Stimulated activated memory B cell treated with anti-CD40 and anti-IgM and Interleukin-4, amounts not matched to agents 10 μg/mL and 1 μg/mL and 100 μg/mL, for 72 hours (primary cell): ENCODE results near the gene FAM204A.

Experiments
- ATAC-seq: fragments of 150-1000 bp; cut with Tn5 transposase; 2 replicates; pipeline ENCODE4 v1.10.0; 2021
- H3K27ac Mint-ChIP-seq: one replicate; pipeline ENCODE4 v1.8.0; 2022; ENCODE audit warnings: mild to moderate bottlenecking, mixed read lengths
- H3K27me3 Mint-ChIP-seq: one replicate; pipeline ENCODE4 v1.8.0; 2022; ENCODE audit warnings: mixed read lengths
- H3K36me3 Mint-ChIP-seq: one replicate; pipeline ENCODE4 v1.8.0; 2022; ENCODE audit warnings: mixed read lengths
- H3K4me1 Mint-ChIP-seq: one replicate; pipeline ENCODE4 v1.8.0; 2022; ENCODE audit warnings: mixed read lengths
- H3K4me3 Mint-ChIP-seq: one replicate; pipeline ENCODE4 v1.8.0; 2022; ENCODE audit warnings: mild to moderate bottlenecking, moderate library complexity, mixed read lengths
- H3K9me3 Mint-ChIP-seq: one replicate; pipeline ENCODE4 v1.8.0; 2022; ENCODE audit warnings: mixed read lengths

FAM204A gene

DNA sequence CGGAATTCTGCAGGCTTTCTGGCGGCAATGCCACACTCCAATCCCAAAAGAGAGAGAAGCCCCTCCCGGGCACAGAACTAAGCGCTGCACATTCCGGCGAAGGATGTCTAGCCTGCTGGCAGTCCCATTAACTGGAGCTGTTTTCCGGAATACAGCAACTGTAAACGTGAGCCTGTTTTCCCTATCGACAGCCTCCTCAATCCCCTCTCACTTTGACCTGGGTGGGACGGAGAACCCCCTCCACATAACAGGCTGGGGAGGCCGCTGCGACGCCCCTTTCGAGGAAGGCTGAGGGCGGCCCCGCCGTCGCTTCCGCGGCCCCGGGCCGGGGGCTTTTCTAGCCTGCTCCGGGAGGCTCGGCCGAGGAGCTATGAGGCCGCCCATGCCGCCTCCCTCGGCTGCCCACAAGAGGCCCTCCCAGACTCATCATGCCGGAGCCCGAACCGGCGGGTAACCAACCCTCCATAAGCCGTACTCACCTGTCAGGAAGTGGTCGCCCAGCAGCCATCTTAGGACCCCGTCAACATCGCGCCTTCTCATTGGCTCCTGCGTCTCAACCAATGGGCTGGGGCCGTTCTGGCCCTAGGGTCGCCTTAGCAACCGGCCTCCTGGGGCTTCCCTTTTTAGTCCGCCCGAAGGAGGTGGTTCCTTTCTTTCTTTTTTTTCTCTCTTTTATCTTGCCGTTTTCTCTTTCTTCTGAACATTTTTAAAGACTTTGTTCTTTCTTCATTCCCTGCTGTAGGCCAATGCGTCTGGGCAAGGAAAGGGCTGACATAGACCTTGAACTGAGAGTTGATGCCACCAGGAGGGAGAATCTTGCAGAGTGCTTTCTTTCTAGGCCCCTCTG is at the start of gene FAM204A:
Gene FAM204A (minus strand): TSS at position 534 of the 847 bp plus-strand sequence. CDS start 5,909 bp downstream, outside the sequence.
- H3K9me3 Mint-ChIP-seq: no peaks in the 10 kb centered on the region
- ATAC-seq: peak; percentile 100
- peak within 1 kb of the TSS; percentile 85 for H3K27ac Mint-ChIP-seq
- H3K4me3 Mint-ChIP-seq: peak within 1 kb of the TSS; percentile 98
- H3K4me1 Mint-ChIP-seq: peaks cover 30% of the 10 kb centered on the region
- H3K27me3 Mint-ChIP-seq: no peaks in the 10 kb centered on the region
- H3K36me3 Mint-ChIP-seq: no peaks in the 10 kb centered on the region

DNA sequence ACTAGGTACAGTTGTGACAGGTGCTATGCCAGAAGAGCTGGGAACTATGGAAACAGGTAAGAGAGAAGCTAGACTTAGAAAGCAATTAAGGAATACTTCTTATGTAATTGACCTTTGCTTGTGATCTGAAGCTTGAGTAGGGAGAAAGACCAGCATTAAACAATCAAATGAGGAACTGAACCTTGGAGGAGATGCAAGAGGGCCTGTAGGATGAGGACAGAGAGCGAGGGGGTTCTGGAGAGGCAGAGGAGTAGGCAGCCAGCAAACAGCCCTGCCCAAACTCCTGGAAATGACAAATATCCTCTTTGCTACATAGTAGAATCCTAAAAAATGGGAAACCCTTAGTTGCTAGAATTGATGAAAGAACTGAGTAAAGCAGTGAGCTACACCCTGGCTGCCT is 41.6 kb upstream of the FAM204A start:
- Mint-ChIP-seq H3K9me3 (peaks cover 3% of the 10 kb centered on the region), H3K36me3 (no peaks in the 10 kb centered on the region), H3K4me1 (no peaks in the 10 kb centered on the region), H3K27me3 (peaks cover 38% of the 10 kb centered on the region), H3K4me3 (no peak overlapping the region), H3K27ac (no peak overlapping the region)
- no peak for ATAC-seq

DNA sequence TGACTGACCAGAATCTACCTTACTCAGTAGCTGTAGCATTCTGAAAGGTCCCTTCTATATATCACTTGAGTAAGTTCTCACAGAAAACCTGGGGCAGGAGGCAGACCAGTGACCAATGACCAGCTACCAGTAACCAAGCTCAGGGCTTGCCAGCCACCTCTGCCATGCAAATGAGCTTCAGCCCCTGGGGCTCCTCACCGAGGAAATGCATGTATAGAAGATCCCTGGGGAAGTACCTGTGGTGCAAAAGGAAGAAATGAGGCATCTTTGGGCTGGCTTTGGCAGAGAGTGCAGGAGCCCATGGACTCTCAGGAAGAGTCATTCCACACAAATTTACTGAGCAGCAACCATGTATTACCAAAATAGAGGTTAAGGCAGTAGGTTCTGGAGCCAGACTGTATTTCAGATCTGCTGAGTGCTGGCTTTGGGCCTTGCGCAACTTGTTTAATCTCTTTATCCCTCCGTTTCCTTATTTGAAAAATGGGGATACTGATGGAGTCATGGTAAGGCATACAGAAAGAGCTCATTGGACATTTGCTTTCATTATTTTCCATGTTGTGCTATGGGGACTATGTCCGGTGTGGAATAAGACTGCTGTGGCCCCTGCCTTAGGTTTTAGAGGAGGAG is 41.1 kb upstream of the FAM204A start:
- ATAC-seq: no peak
- H3K9me3 Mint-ChIP-seq: peaks cover 3% of the 10 kb centered on the region
- H3K4me3 Mint-ChIP-seq: no peak overlapping the region
- peaks cover 43% of the 10 kb centered on the region for H3K27me3 Mint-ChIP-seq
- no peaks in the 10 kb centered on the region for H3K4me1 Mint-ChIP-seq
- H3K36me3 Mint-ChIP-seq: no peaks in the 10 kb centered on the region
- no peak overlapping the region for H3K27ac Mint-ChIP-seq

DNA sequence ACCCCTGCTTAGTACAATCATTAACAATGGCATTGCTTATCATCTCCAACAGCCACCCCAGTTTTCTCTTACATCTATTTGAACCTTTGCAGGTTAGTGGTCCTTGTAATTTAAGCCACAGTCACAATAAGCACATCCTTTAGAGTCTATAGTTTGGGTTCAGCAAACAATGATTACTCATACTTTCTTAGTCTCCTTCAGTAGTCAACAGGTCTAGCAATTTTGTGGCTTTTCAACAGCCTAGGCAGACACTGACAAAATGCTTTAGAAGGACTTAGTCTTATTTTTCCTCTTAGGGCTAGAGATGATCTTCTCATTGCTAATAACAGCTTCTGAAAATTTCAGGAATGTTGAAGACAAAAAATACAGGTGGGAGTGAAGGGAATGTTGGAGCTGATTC is 32.3 kb upstream of the FAM204A start:
- peaks cover 40% of the 10 kb centered on the region for H3K27me3 Mint-ChIP-seq
- no peak for ATAC-seq
- H3K36me3 Mint-ChIP-seq: no peaks in the 10 kb centered on the region
- H3K4me1 Mint-ChIP-seq: no peaks in the 10 kb centered on the region
- no peak overlapping the region for H3K4me3 Mint-ChIP-seq
- H3K9me3 Mint-ChIP-seq: no peaks in the 10 kb centered on the region
- H3K27ac Mint-ChIP-seq: no peak overlapping the region

DNA sequence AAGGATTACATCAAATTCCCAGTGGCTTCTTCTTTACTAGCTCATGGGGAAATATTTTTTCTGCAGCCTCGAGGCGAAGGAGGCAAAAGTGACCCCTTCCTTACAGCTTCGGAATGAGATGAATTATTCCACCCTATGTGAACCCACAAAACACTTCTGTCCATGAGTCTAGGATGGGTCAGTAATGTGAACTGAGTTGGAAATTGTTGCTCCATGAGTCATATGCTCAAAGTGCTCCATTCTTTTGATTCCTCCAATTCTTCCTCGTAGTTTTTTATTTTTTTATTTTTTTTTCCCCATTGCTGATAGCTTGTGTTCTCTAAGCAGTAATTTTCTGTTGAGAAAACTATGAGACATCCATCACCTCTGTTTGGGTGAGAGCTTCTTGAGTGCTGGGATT is 31.7 kb upstream of the FAM204A start:
- no peak for ATAC-seq
- no peaks in the 10 kb centered on the region for H3K9me3 Mint-ChIP-seq
- H3K36me3 Mint-ChIP-seq: no peaks in the 10 kb centered on the region
- H3K27ac Mint-ChIP-seq: no peak overlapping the region
- H3K4me3 Mint-ChIP-seq: no peak overlapping the region
- peaks cover 35% of the 10 kb centered on the region for H3K27me3 Mint-ChIP-seq
- H3K4me1 Mint-ChIP-seq: no peaks in the 10 kb centered on the region

DNA sequence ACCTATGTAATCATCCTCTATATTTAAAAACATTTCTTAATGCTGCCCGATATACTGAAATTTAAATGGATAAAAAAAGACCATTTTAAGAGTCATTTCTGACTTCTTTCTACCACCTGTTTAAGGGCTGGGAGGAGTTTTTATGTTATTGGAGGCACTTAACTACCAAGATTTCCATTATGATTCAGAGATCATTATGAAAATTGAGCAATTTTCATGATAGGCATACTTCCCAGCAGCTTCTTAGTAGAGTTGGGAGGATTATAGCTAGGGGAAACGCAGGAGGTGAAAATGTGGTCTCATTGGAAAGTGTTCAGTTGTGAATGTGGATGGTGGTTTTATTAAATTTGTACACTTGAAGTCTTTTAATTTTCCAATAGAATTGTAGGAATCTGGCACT is 28.4 kb upstream of the FAM204A start:
- H3K9me3 Mint-ChIP-seq: peaks cover 9% of the 10 kb centered on the region
- no peaks in the 10 kb centered on the region for H3K36me3 Mint-ChIP-seq
- ATAC-seq: no peak
- H3K4me1 Mint-ChIP-seq: no peaks in the 10 kb centered on the region
- H3K27me3 Mint-ChIP-seq: peaks cover 29% of the 10 kb centered on the region
- no peak overlapping the region for H3K27ac Mint-ChIP-seq
- H3K4me3 Mint-ChIP-seq: no peak overlapping the region

DNA sequence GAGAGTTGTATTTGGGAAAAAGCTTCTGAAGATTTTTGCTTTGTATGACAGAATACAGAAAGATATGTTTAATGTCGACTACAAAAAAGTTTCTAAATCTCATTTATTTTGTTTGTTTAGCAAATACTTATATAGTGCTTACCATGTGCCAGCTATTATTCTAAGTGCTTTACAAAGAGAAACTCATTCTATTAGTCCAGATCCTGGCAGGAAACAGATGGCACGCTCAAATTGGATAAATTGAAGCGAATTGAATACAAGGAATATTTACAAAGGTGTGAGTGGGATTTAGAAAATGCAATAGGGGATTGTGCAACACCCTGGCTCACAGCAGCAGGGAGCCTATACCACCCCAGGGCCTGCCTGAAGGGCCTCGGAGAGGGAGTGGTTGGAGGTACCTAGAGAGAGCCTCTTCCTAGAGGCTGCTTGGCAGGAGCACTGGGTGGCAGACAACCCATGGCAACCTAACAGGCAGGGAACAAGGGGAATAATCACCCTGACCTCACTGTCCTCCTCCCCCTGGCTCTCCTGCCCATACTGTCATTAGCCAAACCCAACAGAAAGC is 27.6 kb upstream of the FAM204A start:
- H3K27ac Mint-ChIP-seq: no peak overlapping the region
- peaks cover 33% of the 10 kb centered on the region for H3K27me3 Mint-ChIP-seq
- no peaks in the 10 kb centered on the region for H3K4me1 Mint-ChIP-seq
- no peak for ATAC-seq
- H3K4me3 Mint-ChIP-seq: no peak overlapping the region
- peaks cover 12% of the 10 kb centered on the region for H3K9me3 Mint-ChIP-seq
- H3K36me3 Mint-ChIP-seq: no peaks in the 10 kb centered on the region

DNA sequence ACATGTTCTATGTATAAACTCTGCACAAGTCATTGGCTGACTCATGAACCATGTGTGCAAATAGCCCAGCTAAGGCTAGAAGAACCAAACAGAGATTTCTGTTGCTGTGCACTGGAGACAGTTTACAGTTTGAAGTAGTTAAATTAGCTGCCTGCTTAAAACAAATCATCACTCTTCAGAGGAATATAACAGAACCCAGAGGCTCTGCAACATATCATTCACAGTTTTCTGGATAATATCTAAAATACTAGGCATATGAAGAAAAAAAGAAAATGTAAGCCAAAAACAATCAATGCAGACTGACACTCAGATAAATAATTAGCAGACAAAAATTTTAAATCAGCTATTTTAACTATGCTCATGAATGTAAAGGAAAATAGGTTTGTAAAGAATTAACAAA is 23.6 kb upstream of the FAM204A start:
- Mint-ChIP-seq H3K27ac (no peak overlapping the region), H3K4me1 (no peaks in the 10 kb centered on the region), H3K4me3 (no peak overlapping the region), H3K36me3 (no peaks in the 10 kb centered on the region), H3K27me3 (peaks cover 35% of the 10 kb centered on the region), H3K9me3 (peaks cover 12% of the 10 kb centered on the region)
- ATAC-seq: no peak

DNA sequence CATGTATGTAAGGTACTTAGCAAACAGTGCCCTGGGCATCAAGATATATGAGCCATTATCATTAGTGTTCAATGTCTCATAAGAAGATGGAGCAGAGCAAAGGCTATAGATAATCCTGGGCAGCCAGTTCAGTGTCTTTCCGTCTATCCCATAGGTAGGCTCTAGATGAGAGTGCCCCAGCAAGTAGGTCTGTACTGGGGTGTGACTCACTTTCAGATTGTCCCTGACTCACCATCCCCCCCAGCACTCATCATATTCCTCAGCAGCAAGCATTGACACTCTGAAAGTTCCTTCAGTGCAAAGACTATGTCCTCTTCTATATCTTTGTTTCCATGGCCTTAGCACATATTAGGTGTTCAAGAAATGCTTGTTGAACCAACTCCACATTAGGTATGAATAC is 20.0 kb upstream of the FAM204A start:
- Mint-ChIP-seq H3K36me3 (no peaks in the 10 kb centered on the region), H3K27ac (no peak overlapping the region), H3K27me3 (peaks cover 21% of the 10 kb centered on the region), H3K4me1 (no peaks in the 10 kb centered on the region), H3K4me3 (no peak overlapping the region), H3K9me3 (peaks cover 8% of the 10 kb centered on the region)
- ATAC-seq: no peak

DNA sequence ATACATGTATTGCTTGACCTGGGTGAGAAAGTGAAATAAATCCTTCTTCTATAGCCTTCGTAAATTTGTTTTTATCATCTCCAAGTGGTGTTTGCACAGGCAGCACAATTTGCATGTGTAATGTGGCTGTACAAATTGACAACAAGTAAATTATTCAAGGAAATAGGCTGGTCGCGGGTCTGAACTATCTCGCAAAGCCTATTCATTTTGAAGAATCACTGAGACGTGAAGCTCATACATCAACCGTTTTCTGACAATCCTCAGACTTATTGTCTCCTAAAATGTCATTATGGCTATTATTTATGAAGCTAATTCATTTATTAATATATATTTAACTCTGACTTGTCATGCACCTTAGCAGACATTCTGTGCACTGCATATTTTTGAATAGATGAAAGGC is 16.2 kb upstream of the FAM204A start:
- Mint-ChIP-seq H3K27ac (no peak overlapping the region), H3K4me3 (no peak overlapping the region), H3K9me3 (no peaks in the 10 kb centered on the region), H3K36me3 (no peaks in the 10 kb centered on the region), H3K27me3 (peaks cover 20% of the 10 kb centered on the region), H3K4me1 (no peaks in the 10 kb centered on the region)
- ATAC-seq: no peak

DNA sequence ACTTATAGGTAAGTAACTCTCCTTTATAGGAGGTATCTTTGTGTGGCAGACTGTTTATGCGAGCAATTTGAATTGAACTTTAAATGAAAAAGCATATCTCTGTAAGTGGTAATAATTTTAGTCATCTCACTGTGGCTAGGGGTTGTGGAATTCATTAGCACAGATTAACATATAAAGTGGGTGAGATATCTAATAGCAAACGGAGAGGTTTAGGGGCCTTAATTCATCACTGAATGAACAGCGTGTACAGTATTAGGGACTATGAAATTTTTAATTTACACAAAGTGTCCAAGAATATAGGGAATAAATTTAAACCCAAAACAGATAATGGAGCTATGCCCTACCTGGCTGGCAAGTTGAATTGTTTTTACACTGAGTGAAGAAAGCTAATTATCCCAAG is 15.7 kb upstream of the FAM204A start:
- ATAC-seq: no peak

DNA sequence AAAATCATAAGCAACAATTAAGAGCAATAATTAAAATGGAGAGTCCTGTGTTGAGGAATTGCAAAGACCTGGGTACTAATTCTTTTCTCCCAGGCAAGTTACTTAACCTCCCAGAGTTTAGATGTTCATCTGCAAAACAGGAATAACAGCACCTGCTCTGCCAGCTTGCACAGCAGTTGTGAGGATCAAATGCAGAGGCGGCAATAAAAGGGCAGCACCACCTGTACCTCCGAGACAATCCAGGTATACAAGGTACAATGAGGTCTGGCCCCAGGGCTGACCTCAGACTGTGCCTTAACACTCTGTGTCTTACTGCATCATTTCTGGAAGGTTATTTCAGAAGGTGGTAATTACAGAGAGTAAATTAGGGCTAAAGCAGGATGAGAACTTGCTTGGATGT is 14.5 kb upstream of the FAM204A start:
- Mint-ChIP-seq H3K4me3 (no peak overlapping the region), H3K27ac (no peak overlapping the region), H3K4me1 (no peaks in the 10 kb centered on the region), H3K27me3 (peaks cover 29% of the 10 kb centered on the region), H3K9me3 (no peaks in the 10 kb centered on the region), H3K36me3 (no peaks in the 10 kb centered on the region)
- ATAC-seq: no peak

More for the DNA sequence above, 15.7 kb upstream of the FAM204A start:
- H3K4me1 Mint-ChIP-seq: no peaks in the 10 kb centered on the region
- peaks cover 23% of the 10 kb centered on the region for H3K27me3 Mint-ChIP-seq
- no peak overlapping the region for H3K27ac Mint-ChIP-seq
- no peaks in the 10 kb centered on the region for H3K36me3 Mint-ChIP-seq
- H3K9me3 Mint-ChIP-seq: no peaks in the 10 kb centered on the region
- no peak overlapping the region for H3K4me3 Mint-ChIP-seq

DNA sequence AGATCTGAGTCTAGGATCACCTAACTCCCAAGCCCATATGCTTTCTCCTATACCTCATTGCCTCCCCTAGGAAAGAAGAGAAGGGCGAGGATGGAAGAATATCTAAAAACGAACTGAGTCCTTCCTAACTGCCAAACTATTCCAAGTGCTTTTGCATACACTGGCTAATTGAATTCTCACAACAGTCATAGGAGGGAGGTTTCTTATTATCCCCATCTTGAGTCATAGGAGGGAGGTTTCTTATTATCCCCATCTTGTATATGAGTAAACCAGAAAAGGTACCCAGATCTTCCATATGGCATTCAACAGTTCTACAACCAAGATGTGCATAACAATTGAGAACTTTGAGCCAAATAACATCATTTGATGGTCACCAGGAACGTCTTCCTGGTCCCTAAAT is 13.1 kb upstream of the FAM204A start:
- Mint-ChIP-seq H3K27me3 (peaks cover 40% of the 10 kb centered on the region), H3K36me3 (no peaks in the 10 kb centered on the region), H3K4me3 (no peak overlapping the region), H3K9me3 (no peaks in the 10 kb centered on the region), H3K4me1 (no peaks in the 10 kb centered on the region), H3K27ac (no peak overlapping the region)
- ATAC-seq: no peak

DNA sequence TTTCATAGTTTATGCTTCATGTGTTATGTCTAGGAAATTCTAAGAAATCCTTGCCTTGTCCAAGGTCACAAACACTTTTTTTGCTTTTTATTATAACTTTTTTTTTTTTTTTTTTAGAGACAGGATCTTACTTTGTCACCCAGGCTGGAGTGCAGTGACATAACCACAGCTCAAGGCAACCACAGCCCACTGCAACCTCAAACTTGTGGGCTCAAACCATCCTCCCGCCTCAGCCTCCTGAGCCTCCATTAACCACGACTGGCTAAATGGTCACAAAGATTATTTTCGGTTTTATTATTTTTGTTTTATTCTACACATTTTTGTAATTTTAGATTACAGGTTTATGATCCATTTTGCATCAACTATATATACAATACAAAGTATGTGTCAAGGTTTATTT is 7.1 kb upstream of the FAM204A start:
- no peak overlapping the region for H3K4me3 Mint-ChIP-seq
- no peak for ATAC-seq
- H3K9me3 Mint-ChIP-seq: no peaks in the 10 kb centered on the region
- H3K27ac Mint-ChIP-seq: no peak overlapping the region
- H3K4me1 Mint-ChIP-seq: no peaks in the 10 kb centered on the region
- peaks cover 31% of the 10 kb centered on the region for H3K27me3 Mint-ChIP-seq
- no peaks in the 10 kb centered on the region for H3K36me3 Mint-ChIP-seq

DNA sequence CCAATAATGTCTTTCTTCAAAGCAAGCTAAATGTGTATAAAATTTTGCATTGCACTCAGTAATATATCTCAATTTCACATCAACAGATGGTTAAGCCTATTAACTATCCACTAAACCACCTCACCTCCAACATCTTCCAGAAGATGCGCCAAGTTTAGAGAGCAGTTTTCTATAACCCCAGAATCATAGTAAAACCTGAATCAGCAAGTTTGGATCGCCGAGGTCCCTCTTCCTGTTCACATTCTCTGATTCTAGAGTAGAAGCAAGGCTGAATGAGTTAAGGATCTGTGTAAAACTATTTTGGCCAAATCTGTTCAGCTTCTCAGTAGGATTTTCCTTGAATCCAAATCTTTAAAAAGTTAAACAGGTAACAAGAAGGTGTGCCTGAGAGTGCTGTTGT is 1.4 kb upstream of the FAM204A start:
- Mint-ChIP-seq H3K9me3 (no peaks in the 10 kb centered on the region), H3K36me3 (no peaks in the 10 kb centered on the region), H3K4me1 (peaks cover 21% of the 10 kb centered on the region), H3K4me3 (no peak overlapping the region), H3K27me3 (no peaks in the 10 kb centered on the region), H3K27ac (no peak overlapping the region)
- no peak for ATAC-seq

DNA sequence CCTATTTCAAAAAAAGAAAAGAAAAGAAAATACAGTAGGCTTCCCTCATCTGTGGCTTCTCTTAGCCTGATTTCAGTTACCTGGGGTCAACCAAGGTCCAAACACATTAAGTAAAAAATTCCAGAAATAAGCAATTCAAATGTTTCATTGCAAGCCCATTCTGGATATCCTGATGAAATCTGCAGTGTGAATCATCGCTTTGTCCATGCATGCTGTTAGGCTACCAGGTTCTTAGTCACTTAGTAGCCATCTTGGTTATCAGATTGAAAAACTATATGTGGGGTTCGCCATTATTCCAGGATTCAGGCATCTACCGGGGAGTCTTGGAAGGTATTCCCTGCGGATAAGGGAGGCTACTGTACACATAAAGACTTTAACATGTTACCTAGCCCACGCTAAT is 991 bp upstream of the FAM204A start:
- no peaks in the 10 kb centered on the region for H3K27me3 Mint-ChIP-seq
- no peak overlapping the region for H3K4me3 Mint-ChIP-seq
- peak overlapping the region; percentile 85 for H3K27ac Mint-ChIP-seq
- no peak for ATAC-seq
- H3K9me3 Mint-ChIP-seq: no peaks in the 10 kb centered on the region
- peaks cover 25% of the 10 kb centered on the region for H3K4me1 Mint-ChIP-seq
- no peaks in the 10 kb centered on the region for H3K36me3 Mint-ChIP-seq
